ENCODE measurements around the gene RASGRP1.

GRCh38 chr15:38547255-38547997, 17.2 kb downstream of the RASGRP1 start:
- TF ChIP-seq POLR2AphosphoS5 (IDR thresholded peaks at IDR 0.05): no peak
- TF ChIP-seq, protein P1, sequence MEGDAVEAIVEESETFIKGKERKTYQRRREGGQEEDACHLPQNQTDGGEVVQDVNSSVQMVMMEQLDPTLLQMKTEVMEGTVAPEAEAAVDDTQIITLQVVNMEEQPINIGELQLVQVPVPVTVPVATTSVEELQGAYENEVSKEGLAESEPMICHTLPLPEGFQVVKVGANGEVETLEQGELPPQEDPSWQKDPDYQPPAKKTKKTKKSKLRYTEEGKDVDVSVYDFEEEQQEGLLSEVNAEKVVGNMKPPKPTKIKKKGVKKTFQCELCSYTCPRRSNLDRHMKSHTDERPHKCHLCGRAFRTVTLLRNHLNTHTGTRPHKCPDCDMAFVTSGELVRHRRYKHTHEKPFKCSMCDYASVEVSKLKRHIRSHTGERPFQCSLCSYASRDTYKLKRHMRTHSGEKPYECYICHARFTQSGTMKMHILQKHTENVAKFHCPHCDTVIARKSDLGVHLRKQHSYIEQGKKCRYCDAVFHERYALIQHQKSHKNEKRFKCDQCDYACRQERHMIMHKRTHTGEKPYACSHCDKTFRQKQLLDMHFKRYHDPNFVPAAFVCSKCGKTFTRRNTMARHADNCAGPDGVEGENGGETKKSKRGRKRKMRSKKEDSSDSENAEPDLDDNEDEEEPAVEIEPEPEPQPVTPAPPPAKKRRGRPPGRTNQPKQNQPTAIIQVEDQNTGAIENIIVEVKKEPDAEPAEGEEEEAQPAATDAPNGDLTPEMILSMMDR (IDR thresholded peaks at IDR 0.05): no peak
